K562 (cell line): ENCODE data around the gene DPEP1. TPM values are rescaled to one million over a fixed set of nuclear protein-coding genes. Genes with fewer than 3 reads are reported as not detected.
A peak's percentile ranks its signal among the peaks of the same experiment; 100 is the strongest.

Experiments
- CBX8 ChIP-seq: fragments of 200-600 bp; sonication (generic); IDR thresholded peaks from 2 replicates; pipeline ENCODE4 v1.6.1; 2012; ENCODE audit warnings: borderline replicate concordance, mixed run types, low read depth, mild to moderate bottlenecking, moderate library complexity, mixed read lengths, low read length, control low read depth, inconsistent platforms; ENCODE audit not compliant: poor library complexity, severe bottlenecking; ENCODE audit errors: extremely low read depth
- CC2D1A ChIP-seq: fragments of 450-650 bp; IDR thresholded peaks from 2 replicates; pipeline ENCODE4 v1.6.1; 2017; ENCODE audit warnings: mild to moderate bottlenecking
- CEBPG ChIP-seq, 3 experiments: fragments of 200-800 bp in 1 of 3; sonication (Bioruptor generic) in 1 of 3; sonication (generic) in 1 of 3; formaldehyde crosslinking in 1 of 3; IDR thresholded peaks in 2 of 3; conservative IDR thresholded peaks in 1 of 3; 2 replicates each; pipeline versions ENCODE4 v1.6.1 to v1.8.0; 2016 to 2022; ENCODE audit warnings: missing compliant biosample characterization in 2 of 3, missing genetic modification characterization in 2 of 3, mild to moderate bottlenecking in 1 of 3, missing genetic modification reagents in 1 of 3
- CGGBP1 ChIP-seq: fragments of 250-450 bp; sonication (Bioruptor Pico); IDR thresholded peaks from 2 replicates; pipeline ENCODE4 v1.9.0; 2021; ENCODE audit warnings: mild to moderate bottlenecking
- CXXC5 ChIP-seq: fragments of 250-450 bp; sonication (Bioruptor Pico); IDR thresholded peaks from 2 replicates; pipeline ENCODE4 v1.8.0; 2022; ENCODE audit warnings: inconsistent platforms, mild to moderate bottlenecking, moderate library complexity
- FOXM1 ChIP-seq, 2 experiments: fragments of 450-650 bp in 1 of 2; sonication (generic) in 1 of 2; formaldehyde crosslinking in 1 of 2; IDR thresholded peaks; 2 replicates each; pipeline versions ENCODE4 v1.6.1 to v1.9.0; 2017 to 2022; ENCODE audit warnings: low read depth in 2 of 2, mild to moderate bottlenecking in 2 of 2, missing genetic modification reagents in 1 of 2, moderate library complexity in 1 of 2
- FOXP4 ChIP-seq: sonication (generic); formaldehyde crosslinking; IDR thresholded peaks from 2 replicates; pipeline ENCODE4 v1.8.0; 2022; ENCODE audit warnings: mild to moderate bottlenecking, missing genetic modification reagents, borderline replicate concordance
- MAFK ChIP-seq: IDR thresholded peaks from 2 replicates; pipeline ENCODE4 v1.6.1; 2011; ENCODE audit warnings: low read length, improper control_type of control experiment
- NCOA6 ChIP-seq: fragments of 450-650 bp; IDR thresholded peaks from 2 replicates; pipeline ENCODE4 v1.6.1; 2017; ENCODE audit warnings: mild to moderate bottlenecking
- NFIX ChIP-seq: fragments of 250-450 bp; sonication (Bioruptor Pico); IDR thresholded peaks from 2 replicates; pipeline ENCODE4 v1.4.0; 2020; ENCODE audit warnings: low read depth, mild to moderate bottlenecking, moderate library complexity
- NR1H2 ChIP-seq: sonication (generic); formaldehyde crosslinking; IDR thresholded peaks from 2 replicates; pipeline ENCODE4 v1.4.0; 2020; ENCODE audit warnings: mild to moderate bottlenecking, missing genetic modification reagents
- NRF1 ChIP-seq, 2 experiments: fragments of 450-650 bp; IDR thresholded peaks in 1 of 2; conservative IDR thresholded peaks in 1 of 2; 2 replicates each; pipeline ENCODE4 v1.6.1; 2014; ENCODE audit warnings: mild to moderate bottlenecking in 2 of 2
- PHF20 ChIP-seq: fragments of 450-650 bp; IDR thresholded peaks from 2 replicates; pipeline ENCODE4 v1.6.1; 2018; ENCODE audit not compliant: partially characterized antibody
- RBM15 ChIP-seq: fragments of 200-400 bp; formaldehyde crosslinking; IDR thresholded peaks from 2 replicates; pipeline ENCODE4 v1.6.1; 2018; ENCODE audit warnings: mild to moderate bottlenecking, low read length, moderate library complexity; ENCODE audit not compliant: insufficient read depth
- XRCC5 ChIP-seq: fragments of 200-400 bp; formaldehyde crosslinking; IDR thresholded peaks from 2 replicates; pipeline ENCODE4 v1.6.1; 2017; ENCODE audit warnings: low read depth, mild to moderate bottlenecking, low read length
- ZFP91 ChIP-seq: sonication (generic); formaldehyde crosslinking; IDR thresholded peaks from 2 replicates; pipeline ENCODE4 v1.8.0; 2022; ENCODE audit warnings: mild to moderate bottlenecking, missing genetic modification reagents
- ZNF41 ChIP-seq: fragments of 250-450 bp; sonication (Bioruptor Pico); conservative IDR thresholded peaks from 2 replicates; pipeline ENCODE4 v1.4.0; 2020; ENCODE audit warnings: mild to moderate bottlenecking
- polyA plus RNA-seq, 8 experiments: library from polyadenylated mRNA; depleted of rRNA in 4 of 8; stranded (reverse) in 5 of 8; unstranded in 3 of 8; fragments of >200 nt; fragmentation: Nextera tagmentation in 2 of 8; fragmentation: Illumina TruSeq in 1 of 8; extraction: Ambion mirVana in 2 of 8; extraction: Trizol in 1 of 8; gene quantifications; 2 replicates each; pipeline versions ENCODE4 v1.2.1 to v1.2.3, GENCODE V29; 2011 to 2014; ENCODE audit warnings: inconsistent platforms in 1 of 8, missing spikeins in 1 of 8
- total RNA-seq, 7 experiments: library from RNA; depleted of rRNA in 6 of 7; stranded (reverse); fragments of >200 nt in 6 of 7; fragmentation: Illumina TruSeq in 2 of 7; extraction: Trizol in 2 of 7; gene quantifications; 2 replicates each; pipeline versions ENCODE4 v1.2.1 to v1.2.3, GENCODE V29; 2011 to 2021; ENCODE audit warnings: low replicate concordance in 1 of 7
- TF ChIP-seq, protein P1 (sequence below): fragments of 250-450 bp; sonication (Bioruptor Pico); IDR thresholded peaks from 2 replicates; pipeline ENCODE4 v1.5.0; 2020; ENCODE audit warnings: mild to moderate bottlenecking, borderline replicate concordance
- TF ChIP-seq, protein P2 (sequence below): fragments of 450-650 bp; IDR thresholded peaks from 2 replicates; pipeline ENCODE4 v1.6.1; 2016; ENCODE audit warnings: missing biosample characterization, missing genetic modification characterization

Gene DPEP1
- total and polyA plus RNA-seq, 9 of the 15 experiments (the other 6 are each of a cell fraction or from before 2014, with no cell fraction given): 0.14 to 0.31 (median 0.20) TPM; not detected in 6

- TF ChIP-seq XRCC5 (no peak), CEBPG (CRISPR knock-in tag; IDR thresholded peaks at IDR 0.05) (no peak), CEBPG (tag; conservative IDR thresholded peaks at IDR 0.05 in 1 of 2, IDR thresholded peaks at IDR 0.05 in 1 of 2) (no peak), NR1H2 (CRISPR knock-in tag) (no peak), CGGBP1 (CRISPR knock-in tag) (no peak), RBM15 (no peak), NFIX (CRISPR knock-in tag) (no peak), PHF20 (peak; percentile 53), NCOA6 (no peak), NRF1 (conservative IDR thresholded peaks at IDR 0.05 in 1 of 2, IDR thresholded peaks at IDR 0.05 in 1 of 2) (no peak), FOXM1 (IDR thresholded peaks at IDR 0.05; ENCODE audit: low read depth) (no peak), FOXM1 (CRISPR knock-in tag; IDR thresholded peaks at IDR 0.05; ENCODE audit: low read depth) (no peak), CC2D1A (no peak), MAFK (no peak), ZFP91 (CRISPR knock-in tag) (no peak), CXXC5 (no peak), CBX8 (no peak), ZNF41 (CRISPR knock-in tag) (no peak), FOXP4 (no peak)
- TF ChIP-seq, protein P1, sequence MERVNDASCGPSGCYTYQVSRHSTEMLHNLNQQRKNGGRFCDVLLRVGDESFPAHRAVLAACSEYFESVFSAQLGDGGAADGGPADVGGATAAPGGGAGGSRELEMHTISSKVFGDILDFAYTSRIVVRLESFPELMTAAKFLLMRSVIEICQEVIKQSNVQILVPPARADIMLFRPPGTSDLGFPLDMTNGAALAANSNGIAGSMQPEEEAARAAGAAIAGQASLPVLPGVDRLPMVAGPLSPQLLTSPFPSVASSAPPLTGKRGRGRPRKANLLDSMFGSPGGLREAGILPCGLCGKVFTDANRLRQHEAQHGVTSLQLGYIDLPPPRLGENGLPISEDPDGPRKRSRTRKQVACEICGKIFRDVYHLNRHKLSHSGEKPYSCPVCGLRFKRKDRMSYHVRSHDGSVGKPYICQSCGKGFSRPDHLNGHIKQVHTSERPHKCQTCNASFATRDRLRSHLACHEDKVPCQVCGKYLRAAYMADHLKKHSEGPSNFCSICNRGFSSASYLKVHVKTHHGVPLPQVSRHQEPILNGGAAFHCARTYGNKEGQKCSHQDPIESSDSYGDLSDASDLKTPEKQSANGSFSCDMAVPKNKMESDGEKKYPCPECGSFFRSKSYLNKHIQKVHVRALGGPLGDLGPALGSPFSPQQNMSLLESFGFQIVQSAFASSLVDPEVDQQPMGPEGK (CRISPR knock-in tag): no peak
- TF ChIP-seq, protein P2, sequence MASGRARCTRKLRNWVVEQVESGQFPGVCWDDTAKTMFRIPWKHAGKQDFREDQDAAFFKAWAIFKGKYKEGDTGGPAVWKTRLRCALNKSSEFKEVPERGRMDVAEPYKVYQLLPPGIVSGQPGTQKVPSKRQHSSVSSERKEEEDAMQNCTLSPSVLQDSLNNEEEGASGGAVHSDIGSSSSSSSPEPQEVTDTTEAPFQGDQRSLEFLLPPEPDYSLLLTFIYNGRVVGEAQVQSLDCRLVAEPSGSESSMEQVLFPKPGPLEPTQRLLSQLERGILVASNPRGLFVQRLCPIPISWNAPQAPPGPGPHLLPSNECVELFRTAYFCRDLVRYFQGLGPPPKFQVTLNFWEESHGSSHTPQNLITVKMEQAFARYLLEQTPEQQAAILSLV (tag): no peak
These were observed 39.4 kb upstream of the DPEP1 start (continued) for GRCh38 chr16:89573826-89574680.
